ENCODE data around the gene MOB1B. TPM values are rescaled to one million over a fixed set of nuclear protein-coding genes. Genes with fewer than 3 reads are reported as not detected.

MOB1B gene
- total RNA-seq, 1 donor from 2014 or later: 28.8 TPM

GRCh38 chr4:70935038-70935695 is 33.0 kb downstream of the MOB1B start:
- DNase-seq (ENCODE audit: low spot score): no peak
- no peaks in the 10 kb centered on the region for H3K27me3 Mint-ChIP-seq (ENCODE audit: low read depth)
- no peak overlapping the region for H3K4me3 Mint-ChIP-seq (ENCODE audit: unreplicated experiment)
- H3K4me1 Mint-ChIP-seq (ENCODE audit: low read depth): peaks cover 22% of the 10 kb centered on the region
- H3K36me3 Mint-ChIP-seq (ENCODE audit: low read depth): no peaks in the 10 kb centered on the region
- TF ChIP-seq CTCF (IDR thresholded peaks at IDR 0.05): no peak
- no peak overlapping the region for H3K27ac Mint-ChIP-seq (ENCODE audit: unreplicated experiment)
- H3K9me3 Mint-ChIP-seq (ENCODE audit: low read depth): no peaks in the 10 kb centered on the region

GRCh38 chr4:70936200-70936787 is 34.1 kb downstream of the MOB1B start:
- Mint-ChIP-seq H3K9me3 (ENCODE audit: low read depth) (no peaks in the 10 kb centered on the region), H3K27ac (ENCODE audit: unreplicated experiment) (no peak overlapping the region), H3K36me3 (ENCODE audit: low read depth) (peaks cover 2% of the 10 kb centered on the region), H3K4me3 (ENCODE audit: unreplicated experiment) (no peak overlapping the region), H3K4me1 (ENCODE audit: low read depth) (peaks cover 13% of the 10 kb centered on the region), H3K27me3 (ENCODE audit: low read depth) (no peaks in the 10 kb centered on the region)
- no peak for DNase-seq (ENCODE audit: low spot score)
- TF ChIP-seq CTCF (IDR thresholded peaks at IDR 0.05): no peak

GRCh38 chr4:70938086-70938485 is 35.9 kb downstream of the MOB1B start:
- DNase-seq (ENCODE audit: low spot score): no peak
- no peak for TF ChIP-seq CTCF (IDR thresholded peaks at IDR 0.05)
- peaks cover 2% of the 10 kb centered on the region for H3K36me3 Mint-ChIP-seq (ENCODE audit: low read depth)
- H3K27ac Mint-ChIP-seq (ENCODE audit: unreplicated experiment): no peak overlapping the region
- no peaks in the 10 kb centered on the region for H3K27me3 Mint-ChIP-seq (ENCODE audit: low read depth)
- H3K9me3 Mint-ChIP-seq (ENCODE audit: low read depth): no peaks in the 10 kb centered on the region
- H3K4me3 Mint-ChIP-seq (ENCODE audit: unreplicated experiment): no peak overlapping the region
- H3K4me1 Mint-ChIP-seq (ENCODE audit: low read depth): peaks cover 6% of the 10 kb centered on the region

- H3K9me3 Mint-ChIP-seq (ENCODE audit: low read depth): no peaks in the 10 kb centered on the region
- H3K27ac Mint-ChIP-seq (ENCODE audit: unreplicated experiment): no peak overlapping the region
- peaks cover 4% of the 10 kb centered on the region for H3K36me3 Mint-ChIP-seq (ENCODE audit: low read depth)
- no peak for DNase-seq (ENCODE audit: low spot score)
- H3K4me3 Mint-ChIP-seq (ENCODE audit: unreplicated experiment): no peak overlapping the region
- peaks cover 15% of the 10 kb centered on the region for H3K4me1 Mint-ChIP-seq (ENCODE audit: low read depth)
- no peaks in the 10 kb centered on the region for H3K27me3 Mint-ChIP-seq (ENCODE audit: low read depth)
- no peak for TF ChIP-seq CTCF (IDR thresholded peaks at IDR 0.05)
Observed at GRCh38 chr4:70940134-70940533, 38.0 kb downstream of the MOB1B start.

- no peaks in the 10 kb centered on the region for H3K9me3 Mint-ChIP-seq (ENCODE audit: low read depth)
- no peak for DNase-seq (ENCODE audit: low spot score)
- H3K36me3 Mint-ChIP-seq (ENCODE audit: low read depth): peaks cover 4% of the 10 kb centered on the region
Observed at GRCh38 chr4:70943114-70943513, 40.9 kb downstream of the MOB1B start.

More at GRCh38 chr4:70943114-70943513, 40.9 kb downstream of the MOB1B start:
- Mint-ChIP-seq H3K4me3 (ENCODE audit: unreplicated experiment) (no peak overlapping the region), H3K27me3 (ENCODE audit: low read depth) (no peaks in the 10 kb centered on the region), H3K27ac (ENCODE audit: unreplicated experiment) (no peak overlapping the region), H3K4me1 (ENCODE audit: low read depth) (peaks cover 24% of the 10 kb centered on the region)
- TF ChIP-seq CTCF (IDR thresholded peaks at IDR 0.05): no peak
